Activated CD4-positive, alpha-beta T cell treated with anti-CD3 and anti-CD28 coated beads, Interleukin-2, amount 10 ng/mL, durations not matched to agents 7 days and 5 days (primary cell): ENCODE measurements around the gene ZBTB17. TPM values are rescaled to one million over a fixed set of nuclear protein-coding genes. Genes with fewer than 3 reads are reported as not detected.
A peak's percentile ranks its signal among the peaks of the same experiment; 100 is the strongest.

Experiments
- CTCF ChIA-PET: fragments of 350-600 bp; sonication (Branson Sonifier 250); formaldehyde crosslinking; loops from one replicate; lab custom pipeline; 2021; ENCODE audit warnings: antibody characterized with exemption; lab: Charles Lee
- POLR2A ChIA-PET: fragments of 350-600 bp; sonication (Branson Sonifier 250); formaldehyde crosslinking; loops from one replicate; lab custom pipeline; 2021; ENCODE audit warnings: antibody characterized with exemption; lab: Charles Lee
- DNase-seq: peaks from one replicate; pipeline ENCODE4 v3.0.0-alpha.2; 2020
- H3K27ac Mint-ChIP-seq: one replicate; pipeline ENCODE4 v1.8.0; 2021; ENCODE audit warnings: mild to moderate bottlenecking, moderate library complexity, mixed read lengths
- H3K27me3 Mint-ChIP-seq: one replicate; pipeline ENCODE4 v1.8.0; 2021; ENCODE audit warnings: mixed read lengths
- H3K36me3 Mint-ChIP-seq: one replicate; pipeline ENCODE4 v1.8.0; 2021; ENCODE audit warnings: low read depth, mixed read lengths
- H3K4me1 Mint-ChIP-seq: one replicate; pipeline ENCODE4 v1.8.0; 2021; ENCODE audit warnings: mixed read lengths
- H3K4me3 Mint-ChIP-seq: one replicate; pipeline ENCODE4 v1.8.0; 2021; ENCODE audit warnings: mild to moderate bottlenecking, moderate library complexity, mixed read lengths
- H3K9me3 Mint-ChIP-seq: one replicate; pipeline ENCODE4 v1.8.0; 2021; ENCODE audit warnings: mixed read lengths
- total RNA-seq, 2 experiments: library from RNA; stranded (reverse); gene quantifications; one replicate each; pipeline ENCODE4 v1.2.3, GENCODE V29; 2021

Gene ZBTB17
- total RNA-seq, 2 experiments from 2014 or later = 34.8 to 38.8 TPM

DNA sequence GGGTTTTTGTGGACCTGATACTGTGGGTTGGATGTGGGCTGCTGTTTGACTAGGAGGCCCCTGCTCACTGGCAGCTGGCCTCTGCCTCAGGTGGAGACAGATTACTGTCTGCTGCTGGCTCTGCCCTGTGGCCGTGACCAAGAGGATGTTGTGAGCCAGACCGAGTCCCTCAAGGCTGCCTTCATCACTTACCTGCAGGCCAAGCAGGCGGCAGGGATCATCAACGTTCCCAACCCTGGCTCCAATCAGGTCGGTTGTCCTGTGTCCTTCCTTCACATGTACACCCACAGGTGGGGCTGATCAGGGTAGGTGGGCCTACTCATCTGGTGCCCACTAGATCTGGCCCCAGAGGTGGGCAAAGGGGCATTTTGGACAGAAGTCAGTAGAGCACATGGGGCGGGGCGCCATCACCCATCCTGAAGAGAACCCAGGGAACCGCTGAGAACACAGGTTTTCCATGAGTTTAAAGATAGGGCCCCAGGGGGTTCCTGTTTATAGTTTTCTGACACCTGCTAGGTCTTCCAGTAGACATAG lies 37.2 kb downstream of the ZBTB17 start:
- H3K4me3 Mint-ChIP-seq = no peak overlapping the region
- no peak overlapping the region for H3K27ac Mint-ChIP-seq
- DNase-seq = no peak
- no peaks in the 10 kb centered on the region for H3K9me3 Mint-ChIP-seq
- ChIA-PET CTCF (interaction anchor here (0.5 to 2.1 kb wide), 3 partner anchors 13 to 422 kb away, joined by 3 to 4 read pairs (median 3); no protein-coding TSS in a partner anchor), POLR2A (no interaction called here)
- H3K36me3 Mint-ChIP-seq = peaks cover 56% of the 10 kb centered on the region
- no peaks in the 10 kb centered on the region for H3K4me1 Mint-ChIP-seq
- no peaks in the 10 kb centered on the region for H3K27me3 Mint-ChIP-seq

DNA sequence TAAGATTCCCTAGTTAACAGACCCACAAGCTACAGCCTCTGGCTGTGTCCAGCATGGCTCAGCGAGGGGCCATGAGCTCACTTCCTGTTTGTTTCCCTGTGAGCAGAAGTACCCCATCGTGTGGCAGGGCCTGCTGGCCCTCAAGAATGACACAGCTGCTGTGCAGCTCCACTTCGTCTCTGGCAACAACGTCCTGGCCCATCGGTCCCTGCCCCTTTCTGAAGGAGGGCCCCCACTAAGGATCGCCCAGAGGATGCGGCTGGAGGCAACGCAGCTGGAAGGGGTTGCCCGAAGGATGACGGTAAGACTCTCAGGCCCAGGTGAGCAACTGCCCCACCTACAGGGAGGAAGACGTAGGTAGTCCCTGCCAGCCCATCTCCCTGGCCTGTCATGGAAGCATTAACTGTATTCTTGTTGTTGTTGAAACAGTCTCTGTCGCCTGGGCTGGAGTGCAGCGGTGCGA lies 38.2 kb downstream of the ZBTB17 start:
- Mint-ChIP-seq H3K9me3 (no peaks in the 10 kb centered on the region), H3K27me3 (no peaks in the 10 kb centered on the region), H3K36me3 (peaks cover 66% of the 10 kb centered on the region), H3K27ac (peak overlapping the region; percentile 50), H3K4me1 (no peaks in the 10 kb centered on the region), H3K4me3 (no peak overlapping the region)
- ChIA-PET POLR2A (no interaction called here), CTCF (interaction anchor here (0.6 to 2.1 kb wide), 4 partner anchors 12 to 422 kb away, joined by 3 to 4 read pairs (median 4); partner anchors contain the start of gene SLC25A34)
- no peak for DNase-seq

DNA sequence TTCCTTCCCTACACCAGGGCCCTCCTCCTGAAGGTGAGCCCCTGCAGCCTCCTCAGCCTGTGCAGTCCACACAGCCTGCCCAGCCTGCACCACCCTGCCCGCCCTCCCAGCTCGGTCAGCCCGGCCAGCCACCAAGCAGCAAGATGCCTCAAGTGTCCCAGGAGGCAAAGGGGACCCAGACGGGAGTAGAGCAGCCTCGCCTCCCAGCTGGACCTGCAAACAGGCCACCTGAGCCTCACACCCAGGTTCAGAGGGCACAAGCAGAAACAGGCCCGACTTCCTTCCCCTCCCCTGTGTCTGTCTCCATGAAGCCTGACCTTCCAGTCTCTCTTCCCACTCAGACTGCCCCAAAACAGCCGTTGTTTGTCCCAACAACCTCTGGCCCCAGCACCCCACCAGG lies 38.8 kb downstream of the ZBTB17 start:
- H3K27me3 Mint-ChIP-seq = no peaks in the 10 kb centered on the region
- peaks cover 63% of the 10 kb centered on the region for H3K36me3 Mint-ChIP-seq
- no peak overlapping the region for H3K4me3 Mint-ChIP-seq
- ChIA-PET CTCF (interaction anchor here (1.0 to 2.1 kb wide), 2 partner anchors 11 to 26 kb away, joined by 3 to 4 read pairs; no protein-coding TSS in a partner anchor), POLR2A (no interaction called here)
- peak overlapping the region; percentile 50 for H3K27ac Mint-ChIP-seq
- no peak for DNase-seq
- no peaks in the 10 kb centered on the region for H3K4me1 Mint-ChIP-seq
- H3K9me3 Mint-ChIP-seq = no peaks in the 10 kb centered on the region

DNA sequence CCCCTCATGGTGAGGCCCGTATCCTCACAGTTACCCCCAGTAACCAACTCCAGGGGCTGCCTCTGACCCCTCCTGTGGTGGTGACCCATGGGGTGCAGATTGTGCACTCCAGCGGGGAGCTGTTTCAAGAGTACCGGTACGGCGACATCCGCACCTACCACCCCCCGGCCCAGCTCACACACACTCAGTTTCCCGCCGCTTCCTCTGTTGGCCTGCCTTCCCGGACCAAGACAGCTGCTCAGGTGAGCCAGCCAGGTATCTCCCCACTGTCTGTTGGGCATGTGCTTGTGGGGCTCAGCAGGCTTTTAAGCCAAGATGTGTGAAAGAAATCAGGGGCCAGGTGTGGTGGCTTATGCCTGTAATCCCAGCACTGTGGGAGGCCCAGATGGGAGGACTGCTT lies 39.9 kb downstream of the ZBTB17 start:
- Mint-ChIP-seq H3K4me3 (no peak overlapping the region), H3K27me3 (no peaks in the 10 kb centered on the region), H3K27ac (peak overlapping the region; percentile 41), H3K9me3 (no peaks in the 10 kb centered on the region), H3K4me1 (no peaks in the 10 kb centered on the region), H3K36me3 (peaks cover 72% of the 10 kb centered on the region)
- ChIA-PET CTCF (interaction anchor here (1.0 kb wide), 1 partner anchor 24 kb away, joined by 3 read pairs; no protein-coding TSS in a partner anchor), POLR2A (no interaction called here)
- DNase-seq = no peak

DNA sequence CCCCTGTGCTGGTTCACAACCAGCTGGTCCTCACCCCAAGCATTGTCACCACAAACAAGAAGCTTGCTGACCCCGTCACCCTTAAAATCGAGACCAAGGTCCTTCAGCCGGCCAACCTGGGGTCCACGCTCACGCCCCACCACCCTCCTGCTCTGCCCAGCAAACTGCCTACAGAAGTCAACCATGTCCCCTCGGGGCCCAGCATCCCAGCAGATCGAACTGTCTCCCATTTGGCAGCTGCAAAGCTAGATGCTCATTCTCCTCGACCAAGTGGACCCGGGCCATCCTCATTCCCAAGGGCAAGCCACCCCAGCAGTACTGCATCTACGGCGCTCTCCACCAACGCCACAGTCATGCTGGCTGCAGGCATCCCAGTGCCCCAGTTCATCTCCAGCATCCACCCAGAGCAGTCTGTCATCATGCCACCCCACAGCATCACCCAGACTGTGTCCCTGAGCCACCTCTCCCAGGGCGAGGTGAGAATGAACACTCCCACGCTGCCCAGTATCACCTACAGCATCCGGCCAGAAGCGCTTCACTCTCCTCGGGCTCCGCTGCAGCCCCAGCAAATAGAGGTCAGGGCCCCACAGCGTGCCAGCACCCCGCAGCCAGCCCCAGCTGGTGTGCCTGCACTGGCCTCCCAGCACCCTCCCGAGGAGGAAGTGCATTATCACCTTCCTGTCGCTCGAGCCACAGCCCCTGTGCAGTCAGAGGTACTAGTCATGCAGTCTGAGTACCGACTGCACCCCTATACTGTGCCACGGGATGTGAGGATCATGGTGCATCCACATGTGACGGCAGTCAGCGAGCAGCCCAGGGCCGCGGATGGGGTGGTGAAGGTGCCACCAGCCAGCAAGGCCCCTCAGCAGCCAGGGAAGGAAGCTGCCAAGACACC lies 40.6 kb downstream of the ZBTB17 start:
- POLR2A ChIA-PET = no interaction called here
- Mint-ChIP-seq H3K9me3 (no peaks in the 10 kb centered on the region), H3K4me3 (no peak overlapping the region), H3K27ac (no peak overlapping the region), H3K4me1 (no peaks in the 10 kb centered on the region), H3K27me3 (no peaks in the 10 kb centered on the region), H3K36me3 (peaks cover 73% of the 10 kb centered on the region)
- CTCF ChIA-PET = interaction anchor here (0.6 kb wide), 1 partner anchor 475 kb away, joined by 3 read pairs; no protein-coding TSS in a partner anchor
- DNase-seq = no peak

DNA sequence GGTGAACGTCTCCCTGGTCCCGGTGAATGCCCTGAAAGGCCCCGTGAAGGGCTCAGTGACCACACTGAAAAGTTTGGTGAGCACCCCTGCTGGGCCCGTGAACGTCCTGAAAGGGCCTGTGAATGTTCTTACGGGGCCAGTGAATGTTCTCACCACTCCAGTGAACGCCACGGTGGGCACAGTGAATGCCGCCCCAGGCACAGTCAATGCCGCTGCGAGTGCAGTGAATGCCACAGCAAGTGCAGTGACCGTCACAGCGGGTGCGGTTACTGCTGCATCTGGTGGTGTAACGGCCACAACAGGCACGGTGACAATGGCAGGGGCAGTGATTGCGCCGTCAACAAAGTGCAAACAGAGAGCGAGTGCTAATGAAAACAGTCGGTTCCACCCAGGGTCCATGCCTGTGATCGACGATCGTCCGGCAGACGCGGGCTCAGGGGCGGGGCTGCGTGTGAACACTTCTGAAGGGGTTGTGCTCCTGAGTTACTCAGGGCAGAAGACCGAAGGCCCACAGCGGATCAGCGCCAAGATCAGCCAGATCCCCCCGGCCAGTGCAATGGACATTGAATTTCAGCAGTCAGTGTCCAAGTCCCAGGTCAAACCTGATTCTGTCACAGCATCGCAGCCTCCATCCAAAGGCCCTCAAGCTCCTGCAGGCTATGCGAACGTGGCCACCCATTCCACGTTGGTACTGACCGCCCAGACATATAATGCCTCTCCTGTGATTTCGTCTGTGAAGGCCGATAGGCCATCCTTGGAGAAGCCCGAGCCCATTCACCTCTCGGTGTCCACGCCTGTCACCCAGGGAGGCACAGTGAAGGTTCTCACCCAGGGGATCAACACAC lies 41.5 kb downstream of the ZBTB17 start:
- ChIA-PET POLR2A (no interaction called here), CTCF (interaction anchor here (0.6 to 1.7 kb wide), 2 partner anchors 10 to 474 kb away, joined by 3 to 4 read pairs; no protein-coding TSS in a partner anchor)
- no peak overlapping the region for H3K27ac Mint-ChIP-seq
- no peak for DNase-seq
- no peaks in the 10 kb centered on the region for H3K27me3 Mint-ChIP-seq
- no peaks in the 10 kb centered on the region for H3K9me3 Mint-ChIP-seq
- H3K36me3 Mint-ChIP-seq = peaks cover 76% of the 10 kb centered on the region
- no peak overlapping the region for H3K4me3 Mint-ChIP-seq
- H3K4me1 Mint-ChIP-seq = no peaks in the 10 kb centered on the region

DNA sequence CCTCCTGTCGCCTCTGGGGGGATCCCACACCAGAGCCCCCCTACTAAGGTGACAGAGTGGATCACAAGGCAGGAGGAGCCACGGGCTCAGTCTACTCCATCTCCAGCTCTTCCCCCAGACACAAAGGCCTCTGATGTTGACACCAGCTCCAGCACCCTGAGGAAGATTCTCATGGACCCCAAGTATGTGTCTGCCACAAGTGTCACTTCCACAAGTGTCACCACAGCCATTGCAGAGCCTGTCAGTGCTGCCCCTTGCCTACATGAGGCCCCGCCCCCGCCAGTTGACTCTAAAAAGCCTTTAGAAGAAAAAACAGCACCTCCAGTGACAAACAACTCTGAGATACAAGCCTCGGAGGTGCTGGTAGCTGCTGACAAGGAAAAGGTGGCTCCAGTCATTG lies 42.2 kb downstream of the ZBTB17 start:
- H3K9me3 Mint-ChIP-seq = no peaks in the 10 kb centered on the region

DNA sequence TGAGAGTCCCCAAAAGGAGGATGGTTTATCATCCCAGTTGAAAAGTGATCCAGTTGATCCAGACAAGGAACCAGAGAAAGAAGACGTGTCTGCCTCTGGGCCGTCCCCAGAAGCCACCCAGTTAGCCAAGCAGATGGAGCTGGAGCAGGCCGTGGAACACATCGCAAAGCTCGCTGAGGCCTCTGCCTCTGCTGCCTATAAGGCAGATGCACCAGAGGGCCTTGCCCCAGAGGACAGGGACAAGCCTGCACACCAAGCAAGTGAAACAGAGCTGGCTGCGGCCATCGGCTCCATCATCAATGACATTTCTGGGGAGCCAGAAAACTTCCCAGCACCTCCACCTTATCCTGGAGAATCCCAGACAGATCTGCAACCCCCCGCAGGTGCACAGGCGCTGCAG lies 43.3 kb downstream of the ZBTB17 start:
- H3K27ac Mint-ChIP-seq = no peak overlapping the region
- ChIA-PET POLR2A (no interaction called here), CTCF (interaction anchor here (0.9 to 1.7 kb wide), 2 partner anchors 9 to 32 kb away, joined by 3 to 4 read pairs; no protein-coding TSS in a partner anchor)
- no peak overlapping the region for H3K4me3 Mint-ChIP-seq
- no peaks in the 10 kb centered on the region for H3K9me3 Mint-ChIP-seq
- DNase-seq = no peak
- H3K27me3 Mint-ChIP-seq = no peaks in the 10 kb centered on the region
- peaks cover 80% of the 10 kb centered on the region for H3K36me3 Mint-ChIP-seq
- H3K4me1 Mint-ChIP-seq = no peaks in the 10 kb centered on the region

More for the DNA sequence above, 42.2 kb downstream of the ZBTB17 start:
- Mint-ChIP-seq H3K4me3 (no peak overlapping the region), H3K36me3 (peaks cover 77% of the 10 kb centered on the region), H3K27ac (no peak overlapping the region), H3K27me3 (no peaks in the 10 kb centered on the region), H3K4me1 (no peaks in the 10 kb centered on the region)
- CTCF ChIA-PET = interaction anchor here (1.7 kb wide), 1 partner anchor 10 kb away, joined by 4 read pairs; no protein-coding TSS in a partner anchor
- POLR2A ChIA-PET = no interaction called here
- DNase-seq = no peak

DNA sequence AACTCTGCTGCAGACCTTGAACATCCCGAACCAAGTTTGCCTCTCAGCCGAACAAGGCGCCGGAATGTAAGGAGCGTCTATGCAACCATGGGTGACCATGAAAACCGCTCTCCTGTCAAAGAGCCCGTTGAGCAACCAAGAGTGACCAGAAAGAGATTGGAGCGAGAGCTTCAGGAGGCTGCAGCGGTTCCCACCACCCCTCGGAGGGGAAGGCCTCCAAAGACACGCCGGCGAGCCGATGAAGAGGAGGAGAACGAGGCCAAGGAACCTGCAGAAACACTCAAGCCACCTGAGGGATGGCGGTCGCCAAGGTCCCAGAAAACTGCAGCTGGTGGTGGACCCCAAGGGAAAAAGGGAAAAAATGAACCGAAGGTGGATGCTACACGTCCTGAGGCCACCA lies 44.0 kb downstream of the ZBTB17 start:
- peaks cover 76% of the 10 kb centered on the region for H3K36me3 Mint-ChIP-seq

DNA sequence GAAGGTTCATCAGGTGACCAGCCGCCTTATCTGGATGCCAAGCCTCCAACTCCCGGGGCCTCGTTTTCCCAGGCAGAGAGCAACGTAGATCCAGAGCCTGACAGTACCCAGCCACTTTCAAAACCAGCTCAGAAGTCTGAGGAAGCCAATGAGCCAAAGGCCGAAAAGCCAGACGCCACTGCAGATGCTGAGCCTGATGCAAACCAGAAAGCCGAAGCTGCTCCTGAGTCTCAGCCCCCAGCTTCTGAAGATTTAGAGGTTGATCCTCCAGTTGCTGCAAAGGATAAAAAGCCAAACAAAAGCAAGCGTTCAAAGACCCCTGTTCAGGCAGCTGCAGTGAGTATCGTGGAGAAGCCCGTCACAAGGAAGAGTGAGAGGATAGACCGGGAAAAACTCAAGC lies 44.5 kb downstream of the ZBTB17 start:
- H3K27me3 Mint-ChIP-seq = no peaks in the 10 kb centered on the region
- peaks cover 74% of the 10 kb centered on the region for H3K36me3 Mint-ChIP-seq
- H3K9me3 Mint-ChIP-seq = no peaks in the 10 kb centered on the region
- H3K27ac Mint-ChIP-seq = no peak overlapping the region
- no peaks in the 10 kb centered on the region for H3K4me1 Mint-ChIP-seq
- no peak for DNase-seq
- ChIA-PET CTCF (interaction anchor here (0.8 kb wide), 1 partner anchor 45 kb away, joined by 3 read pairs; the partner anchor contains the start of gene ZBTB17), POLR2A (no interaction called here)
- no peak overlapping the region for H3K4me3 Mint-ChIP-seq

More for the DNA sequence above, 44.0 kb downstream of the ZBTB17 start:
- Mint-ChIP-seq H3K27ac (no peak overlapping the region), H3K27me3 (no peaks in the 10 kb centered on the region), H3K4me3 (no peak overlapping the region), H3K4me1 (no peaks in the 10 kb centered on the region), H3K9me3 (no peaks in the 10 kb centered on the region)
- DNase-seq = no peak
- POLR2A ChIA-PET = no interaction called here
- CTCF ChIA-PET = interaction anchor here (0.8 to 0.9 kb wide), 2 partner anchors 31 to 44 kb away, joined by 3 read pairs; partner anchors contain the start of gene ZBTB17

DNA sequence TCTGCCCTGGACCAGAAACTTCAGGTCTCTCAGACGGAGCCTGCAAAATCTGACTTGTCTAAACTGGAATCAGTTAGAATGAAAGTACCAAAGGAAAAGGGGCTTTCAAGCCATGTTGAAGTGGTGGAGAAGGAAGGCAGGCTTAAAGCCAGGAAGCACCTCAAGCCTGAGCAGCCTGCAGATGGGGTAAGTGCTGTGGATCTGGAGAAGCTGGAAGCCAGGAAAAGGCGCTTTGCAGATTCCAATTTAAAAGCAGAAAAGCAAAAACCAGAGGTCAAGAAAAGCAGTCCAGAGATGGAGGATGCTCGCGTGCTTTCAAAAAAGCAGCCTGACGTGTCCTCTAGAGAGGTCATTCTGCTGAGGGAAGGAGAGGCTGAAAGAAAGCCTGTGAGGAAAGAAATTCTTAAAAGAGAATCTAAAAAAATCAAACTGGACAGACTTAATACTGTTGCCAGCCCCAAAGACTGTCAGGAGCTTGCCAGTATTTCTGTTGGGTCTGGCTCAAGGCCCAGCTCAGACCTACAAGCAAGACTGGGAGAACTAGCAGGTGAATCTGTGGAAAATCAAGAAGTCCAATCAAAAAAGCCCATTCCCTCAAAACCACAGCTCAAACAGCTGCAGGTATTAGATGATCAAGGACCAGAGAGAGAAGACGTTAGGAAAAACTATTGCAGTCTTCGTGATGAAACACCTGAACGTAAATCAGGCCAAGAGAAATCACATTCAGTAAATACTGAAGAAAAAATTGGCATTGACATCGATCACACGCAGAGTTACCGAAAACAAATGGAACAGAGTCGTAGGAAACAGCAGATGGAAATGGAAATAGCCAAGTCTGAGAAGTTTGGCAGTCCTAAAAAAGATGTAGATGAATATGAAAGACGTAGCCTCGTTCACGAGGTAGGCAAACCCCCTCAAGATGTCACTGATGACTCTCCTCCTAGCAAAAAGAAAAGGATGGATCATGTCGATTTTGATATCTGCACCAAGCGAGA lies 46.6 kb downstream of the ZBTB17 start:
- Mint-ChIP-seq H3K4me1 (no peaks in the 10 kb centered on the region), H3K36me3 (peaks cover 59% of the 10 kb centered on the region), H3K9me3 (no peaks in the 10 kb centered on the region), H3K27me3 (no peaks in the 10 kb centered on the region), H3K27ac (no peak overlapping the region), H3K4me3 (no peak overlapping the region)
- ChIA-PET POLR2A (no interaction called here), CTCF (interaction anchor here (1.6 kb wide), 1 partner anchor 9 kb away, joined by 3 read pairs; no protein-coding TSS in a partner anchor)
- no peak for DNase-seq
